Measurements from ENCODE around the gene MSI2. TPM values are rescaled to one million over a fixed set of nuclear protein-coding genes. Genes with fewer than 3 reads are reported as not detected.

The MSI2 gene
- total RNA-seq, 4 donors from 2014 or later: 60.7 to 101 (median 70.9) TPM

- WGBS, 2 donors: 55 to 57% methylated on average over 9 to 10 of the region's 10 CpGs
- no peaks in the 10 kb centered on the region for H3K27me3 ChIP-seq
- intact Hi-C loops (cut with DNase I): no loop called here
- TF ChIP-seq CTCF (IDR thresholded peaks at IDR 0.05) (no peak), POLR2A (IDR thresholded peaks at IDR 0.05) (no peak)
- no peak overlapping the region for H3K4me3 ChIP-seq (replicated peaks in 1 of 3)
- peaks cover 4 to 23% of the 10 kb centered on the region in 2 donors for H3K4me1 ChIP-seq
- H3K9me3 ChIP-seq: no peaks in the 10 kb centered on the region
- DNase-seq: peak; percentile 62 to 72
- H3K36me3 ChIP-seq: no peaks in the 10 kb centered on the region
- peak overlapping the region; percentile 6 to 59 (median 37) for H3K27ac ChIP-seq
Observed at GRCh38 chr17:57290981-57291380, 34.7 kb downstream of the MSI2 start.

- Histone ChIP-seq H3K27ac (peak overlapping the region in 2 of 3 donors; percentile 6 to 59), H3K9me3 (no peaks in the 10 kb centered on the region), H3K4me1 (peaks cover 4 to 23% of the 10 kb centered on the region in 2 donors), H3K27me3 (no peaks in the 10 kb centered on the region), H3K4me3 (replicated peaks in 1 of 3) (no peak overlapping the region), H3K36me3 (no peaks in the 10 kb centered on the region)
- TF ChIP-seq POLR2A (IDR thresholded peaks at IDR 0.05) (no peak), CTCF (IDR thresholded peaks at IDR 0.05) (no peak)
- 95 to 96% methylated on average over 5 of the region's 5 CpGs for WGBS, 2 donors
- no peak for DNase-seq
- intact Hi-C loops (cut with DNase I): no loop called here
Observed at GRCh38 chr17:57292091-57292490, 35.8 kb downstream of the MSI2 start.

- Histone ChIP-seq H3K36me3 (no peaks in the 10 kb centered on the region), H3K27ac (no peak overlapping the region), H3K27me3 (no peaks in the 10 kb centered on the region), H3K9me3 (no peaks in the 10 kb centered on the region), H3K4me1 (peaks cover 4 to 23% of the 10 kb centered on the region in 2 donors), H3K4me3 (replicated peaks in 1 of 3) (no peak overlapping the region)
- TF ChIP-seq POLR2A (IDR thresholded peaks at IDR 0.05) (no peak), CTCF (IDR thresholded peaks at IDR 0.05) (no peak)
- WGBS, 2 donors: 90% methylated on average over 9 to 10 of the region's 10 CpGs
- intact Hi-C loops (cut with DNase I): no loop called here
- no peak for DNase-seq
Observed at GRCh38 chr17:57293077-57293476, 36.8 kb downstream of the MSI2 start.

- intact Hi-C loops (cut with DNase I): no loop called here
- 95 to 97% methylated on average over 7 of the region's 7 CpGs for WGBS, 2 donors
- Histone ChIP-seq H3K4me3 (replicated peaks in 1 of 3) (no peak overlapping the region), H3K9me3 (no peaks in the 10 kb centered on the region), H3K27ac (no peak overlapping the region), H3K36me3 (no peaks in the 10 kb centered on the region), H3K27me3 (no peaks in the 10 kb centered on the region), H3K4me1 (peaks cover under 1 to 23% of the 10 kb centered on the region in 2 donors)
- no peak for DNase-seq
- TF ChIP-seq CTCF (IDR thresholded peaks at IDR 0.05) (no peak), POLR2A (IDR thresholded peaks at IDR 0.05) (no peak)
Observed at GRCh38 chr17:57294101-57294500, 37.8 kb downstream of the MSI2 start.

GRCh38 chr17:57294629-57295501 lies 38.5 kb downstream of the MSI2 start:
- Histone ChIP-seq H3K36me3 (no peaks in the 10 kb centered on the region), H3K27me3 (no peaks in the 10 kb centered on the region), H3K27ac (no peak overlapping the region), H3K9me3 (no peaks in the 10 kb centered on the region), H3K4me3 (replicated peaks in 1 of 3) (no peak overlapping the region), H3K4me1 (peaks cover 0 to 19% of the 10 kb centered on the region in 2 donors)
- intact Hi-C loops (cut with DNase I): no loop called here
- WGBS, 2 donors: 86 to 90% methylated on average over 10 of the region's 10 CpGs
- TF ChIP-seq CTCF (IDR thresholded peaks at IDR 0.05): no peak
- no peak for TF ChIP-seq POLR2A (IDR thresholded peaks at IDR 0.05)
- DNase-seq: peak in 1 of 2 donors; percentile 20

Data from thyroid gland (tissue), 4 donors.